Stimulated activated CD4-positive, alpha-beta T cell treated with anti-CD3 and anti-CD28 coated beads, Interleukin-4, amount 100 ng/mL, for 4 hours (primary cell): Measurements from ENCODE around the gene RNU1-3.
"Not testable (repeated sequence)": the region's sequence is repeated elsewhere in the genome, so short reads cannot be mapped to it uniquely, and the experiment has no call there.

Experiments used
- DNase-seq, 2 experiments: peaks; one replicate each; pipeline ENCODE4 v3.0.0-alpha.2; 2020

Gene RNU1-3

DNA sequence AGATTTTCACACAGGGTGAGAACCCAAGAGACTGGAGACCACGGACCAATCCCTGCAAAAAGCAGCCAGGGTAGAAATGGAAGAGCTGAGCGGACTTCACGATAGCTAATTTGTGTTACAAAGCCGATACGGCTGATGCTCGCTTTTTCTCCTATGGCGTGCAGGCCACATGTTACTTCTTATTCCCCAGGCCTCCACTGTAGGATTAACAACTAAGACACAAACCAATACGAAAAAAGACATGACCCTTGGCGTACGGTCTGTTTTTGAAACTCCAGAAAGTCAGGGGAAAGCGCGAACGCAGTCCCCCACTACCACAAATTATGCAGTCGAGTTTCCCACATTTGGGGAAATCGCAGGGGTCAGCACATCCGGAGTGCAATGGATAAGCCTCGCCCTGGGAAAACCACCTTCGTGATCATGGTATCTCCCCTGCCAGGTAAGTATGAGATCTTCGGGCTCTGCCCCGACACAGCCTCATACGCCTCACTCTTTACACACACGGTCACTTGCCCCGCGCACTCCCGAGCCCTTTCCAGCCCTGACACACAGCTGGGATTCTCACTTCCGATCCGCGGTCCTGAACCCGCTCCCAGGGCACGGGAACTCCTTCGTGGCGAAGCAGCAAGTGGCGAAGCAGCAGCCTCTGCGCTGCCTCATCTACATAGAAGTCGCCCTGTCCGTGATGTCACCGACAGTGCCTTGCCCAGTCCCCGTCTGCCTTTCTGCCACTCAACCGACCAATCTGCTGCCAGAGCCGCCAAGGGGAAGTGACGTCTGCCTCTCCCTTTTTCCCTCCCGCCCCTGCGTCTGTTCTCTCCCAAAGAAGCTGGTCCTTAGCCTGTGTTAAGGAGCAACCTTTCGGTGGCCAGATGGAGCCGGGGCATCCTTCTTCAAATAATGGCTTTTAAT lies at the start of gene RNU1-3:
Gene RNU1-3, minus strand, starts transcription at position 447 of the 912 bp plus-strand sequence.
- DNase-seq, result not testable (repeated sequence)

DNA sequence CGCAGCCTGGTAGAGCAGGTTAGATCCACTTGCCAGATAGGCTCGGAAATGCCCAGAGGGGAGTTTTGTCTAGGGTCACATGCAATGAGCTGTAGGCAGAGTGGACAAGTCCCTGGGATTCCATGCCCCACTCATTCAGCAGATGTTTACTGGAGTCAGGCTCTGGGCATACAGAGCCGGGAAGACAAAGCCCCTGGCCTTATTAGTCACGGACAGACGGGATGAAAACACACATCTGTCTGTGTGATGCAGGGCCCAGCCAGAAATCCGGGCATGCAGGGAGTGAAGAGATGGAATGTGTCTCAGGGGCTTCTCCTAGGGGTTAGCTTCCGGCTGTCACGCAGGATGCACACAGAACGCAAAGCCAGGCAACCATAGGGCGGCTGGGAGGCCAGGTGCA lies 46.7 kb upstream of the RNU1-3 start:
- not testable (repeated sequence) for DNase-seq

DNA sequence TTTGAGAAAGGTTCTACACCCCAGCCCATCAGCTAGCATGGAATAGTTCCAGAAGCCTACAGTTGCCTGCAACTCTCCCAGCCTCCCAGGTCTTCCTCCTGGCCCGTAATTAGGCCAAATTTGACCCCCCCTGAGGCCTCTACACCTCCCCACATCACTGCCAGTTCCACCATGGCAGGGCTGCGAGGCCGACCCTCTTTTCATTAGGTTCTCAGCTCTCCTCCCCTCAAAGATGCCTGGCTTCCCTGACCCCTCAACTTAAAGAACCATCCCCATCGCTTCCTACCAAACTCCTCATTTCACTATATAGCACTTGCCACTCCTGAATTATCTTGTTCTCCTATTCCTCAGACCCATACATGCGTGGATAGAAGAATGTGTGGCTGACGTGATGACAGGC lies 46.2 kb upstream of the RNU1-3 start:
- not testable (repeated sequence) for DNase-seq

DNA sequence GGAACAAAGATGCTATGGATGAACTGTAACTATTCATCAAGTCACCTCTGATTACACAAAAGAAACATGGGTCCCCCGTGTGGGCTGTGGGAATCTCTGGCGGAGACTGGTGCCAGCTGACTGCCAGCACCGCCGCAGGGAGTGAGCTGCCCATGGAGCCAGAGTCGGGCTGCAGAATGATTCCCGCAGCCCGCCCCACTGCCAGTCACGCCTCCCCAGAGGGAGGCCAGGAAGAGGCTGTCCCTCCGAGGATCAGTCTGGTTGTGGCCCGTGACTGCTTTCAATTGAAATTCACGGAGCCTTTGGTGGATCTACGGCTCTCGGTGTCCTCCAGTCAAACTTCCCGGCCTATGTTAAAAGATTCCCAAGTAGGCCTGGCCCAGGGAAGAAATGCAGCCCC lies 45.8 kb upstream of the RNU1-3 start:
- DNase-seq, result not testable (repeated sequence)

DNA sequence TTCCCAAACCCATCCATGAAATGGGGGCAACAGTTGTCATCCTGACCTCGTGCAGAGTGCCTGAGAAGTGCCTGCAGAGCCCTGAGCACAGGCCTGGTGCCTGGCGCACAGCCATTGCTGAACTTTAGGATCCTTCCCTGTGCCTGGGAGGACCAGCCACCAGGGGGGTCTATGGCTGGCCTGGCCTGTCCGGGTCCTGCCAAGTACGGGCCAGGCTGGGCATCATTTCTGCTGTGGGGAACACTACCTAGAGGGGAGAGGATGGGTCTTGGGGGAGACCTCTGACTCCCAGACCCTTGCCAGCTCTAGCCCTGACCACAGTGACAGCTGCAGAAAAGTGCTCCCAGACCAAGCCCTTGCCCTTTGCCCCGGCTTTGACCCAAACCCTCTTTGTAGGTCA lies 45.4 kb upstream of the RNU1-3 start:
- DNase-seq, result not testable (repeated sequence)

DNA sequence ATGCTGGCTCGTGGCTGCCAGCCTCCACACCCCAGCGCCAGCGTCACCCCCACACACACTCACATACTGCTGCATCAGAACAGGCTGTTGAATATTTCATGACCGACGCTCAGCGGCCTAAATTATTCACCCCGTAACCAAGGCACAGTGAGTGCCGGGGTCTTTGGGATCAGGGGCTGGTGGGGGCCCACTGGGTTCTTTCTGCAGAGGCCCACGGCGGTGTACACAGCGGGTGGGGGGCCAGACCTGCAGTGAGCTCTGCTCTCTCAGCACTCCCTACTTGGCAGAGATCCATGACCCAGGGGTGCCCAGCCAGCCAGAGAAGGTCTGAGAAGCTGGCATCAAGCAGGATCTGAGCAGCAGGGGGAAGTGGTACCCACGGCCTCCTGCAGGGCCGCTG lies 43.9 kb upstream of the RNU1-3 start:
- DNase-seq, result not testable (repeated sequence)

DNA sequence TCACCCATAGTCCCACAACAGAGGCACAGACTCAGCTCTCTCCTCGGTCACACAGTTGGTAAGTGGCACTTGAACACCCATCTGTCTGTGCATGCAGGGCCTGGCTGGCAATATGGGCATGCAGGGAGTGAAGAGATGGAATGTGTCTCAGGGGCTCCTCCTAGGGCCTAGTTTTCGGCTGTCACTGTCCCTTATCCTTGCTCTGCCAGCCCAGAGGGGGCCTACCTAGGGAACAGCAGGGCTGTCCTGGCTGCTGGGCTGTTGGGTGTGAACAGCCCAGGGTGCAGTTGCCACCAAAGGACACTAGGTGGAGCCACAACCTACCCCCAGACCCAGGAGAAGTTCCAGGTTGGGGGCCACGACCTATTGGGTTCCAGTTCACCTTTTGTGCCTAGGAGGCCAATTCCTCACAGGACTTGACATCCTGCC lies 42.9 kb upstream of the RNU1-3 start:
- not testable (repeated sequence) for DNase-seq

DNA sequence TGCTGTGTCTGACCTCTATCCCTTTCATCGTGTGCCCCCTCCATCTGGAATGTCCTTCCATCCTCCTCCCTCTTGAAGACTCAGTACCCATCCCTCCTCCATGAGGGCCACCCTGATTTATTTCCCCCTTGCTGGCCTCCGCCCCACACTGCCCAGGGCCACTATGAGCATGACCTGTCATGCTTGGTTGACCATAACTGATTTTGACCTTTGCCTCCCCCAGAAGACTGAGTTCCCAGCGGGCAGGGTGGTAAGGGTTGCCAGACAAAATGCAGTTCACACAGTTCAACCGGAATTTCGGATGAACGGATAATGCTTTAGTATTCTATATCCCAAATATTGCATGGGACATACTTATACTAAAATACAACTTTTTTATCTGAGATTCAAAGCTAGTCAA lies 42.0 kb upstream of the RNU1-3 start:
- not testable (repeated sequence) for DNase-seq

DNA sequence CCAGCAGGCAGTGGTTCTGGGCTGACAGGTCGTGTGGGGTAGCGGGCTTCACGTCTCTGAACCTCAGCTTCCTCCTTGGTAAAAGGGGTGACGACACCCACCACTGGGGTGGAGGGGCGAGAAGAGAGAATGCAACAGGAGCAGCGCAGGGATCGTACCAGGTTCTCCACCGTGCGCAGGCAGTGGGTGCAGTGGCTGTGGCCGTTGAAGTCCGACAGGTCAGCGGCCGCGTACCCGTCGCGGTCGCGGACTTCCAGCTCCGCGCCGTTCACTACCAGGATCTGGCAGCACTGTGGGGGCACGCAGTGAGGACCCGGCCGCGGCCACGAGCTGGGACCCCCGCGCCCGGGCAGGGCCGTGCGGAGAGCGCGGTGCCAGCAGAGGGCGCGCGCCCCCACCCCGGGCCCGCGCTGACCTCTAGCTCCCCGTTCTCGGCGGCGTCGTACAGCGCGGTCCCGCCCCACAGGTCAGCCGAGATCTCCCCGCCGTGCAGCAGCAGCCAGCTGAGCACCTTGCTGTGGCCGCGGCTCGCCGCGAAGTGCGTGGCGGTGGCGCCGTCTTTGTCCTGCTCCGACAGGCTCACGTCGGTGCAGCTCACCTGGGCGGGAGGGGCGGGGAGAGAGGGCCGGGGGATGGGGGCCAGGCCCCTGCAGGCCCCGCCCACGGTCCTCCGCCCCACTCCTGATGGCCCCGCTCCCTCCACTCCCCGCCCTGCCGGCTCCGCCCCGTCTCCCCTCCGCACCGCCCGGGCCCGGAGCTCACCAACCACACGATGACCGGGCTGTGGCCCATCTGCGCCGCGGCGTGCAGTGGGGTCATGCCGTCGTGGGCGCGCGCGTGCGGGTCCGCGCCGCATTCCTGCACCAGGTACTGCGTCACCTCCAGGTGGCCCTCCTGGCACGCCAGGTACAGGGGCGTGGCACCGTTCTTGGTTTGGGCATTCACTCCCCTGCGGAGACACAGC lies 40.7 kb upstream of the RNU1-3 start:
- DNase-seq, result not testable (repeated sequence)

DNA sequence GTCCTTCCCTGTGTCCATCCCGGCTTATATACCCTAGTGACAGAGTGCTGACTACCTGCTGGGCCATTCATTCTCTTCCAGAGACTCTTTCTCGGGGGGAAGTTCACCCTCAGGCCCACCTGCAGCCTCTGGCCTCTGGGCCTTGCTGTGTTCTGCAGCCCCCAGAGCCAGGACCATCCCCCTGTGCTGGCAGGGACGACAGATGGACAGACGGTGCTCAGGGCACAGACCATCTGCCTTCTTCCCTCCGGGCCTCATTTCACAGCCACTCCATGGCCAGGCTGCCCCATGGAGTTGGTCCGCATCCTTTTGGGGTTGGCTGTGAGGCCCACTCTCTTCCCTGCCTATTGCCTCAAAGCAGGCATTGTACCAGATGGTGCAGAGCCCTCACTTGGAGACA lies 39.6 kb upstream of the RNU1-3 start:
- not testable (repeated sequence) for DNase-seq

DNA sequence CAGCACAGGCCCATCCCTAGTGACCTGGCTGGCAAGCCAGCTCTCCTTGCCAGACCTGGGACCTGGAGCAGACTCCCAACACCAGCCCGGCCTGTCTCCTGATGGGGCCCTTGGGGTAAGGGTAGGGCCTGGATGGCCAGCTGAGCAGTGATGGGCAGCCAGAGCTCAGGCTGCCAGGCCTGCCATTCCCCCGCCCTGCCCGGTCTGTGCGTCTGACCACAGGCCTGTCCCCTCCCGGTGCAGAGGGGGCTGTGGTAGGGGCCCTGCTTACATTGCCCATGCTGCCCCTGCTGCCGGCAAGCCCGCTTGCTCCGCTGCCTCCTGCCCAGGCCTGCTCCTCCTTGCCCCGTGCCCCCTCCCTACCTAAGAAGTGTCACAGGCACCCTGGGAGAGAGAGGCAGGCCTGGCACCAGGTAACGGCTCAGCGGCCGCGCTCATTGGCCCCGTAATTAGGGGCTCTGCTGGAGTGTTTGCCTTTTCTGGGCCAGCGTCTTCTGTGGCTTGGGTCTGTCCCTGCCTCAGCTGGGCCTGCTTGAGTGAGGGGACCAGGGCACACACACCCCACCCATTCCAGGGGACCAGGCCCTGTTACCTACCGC lies 37.9 kb upstream of the RNU1-3 start:
- DNase-seq, result not testable (repeated sequence)

DNA sequence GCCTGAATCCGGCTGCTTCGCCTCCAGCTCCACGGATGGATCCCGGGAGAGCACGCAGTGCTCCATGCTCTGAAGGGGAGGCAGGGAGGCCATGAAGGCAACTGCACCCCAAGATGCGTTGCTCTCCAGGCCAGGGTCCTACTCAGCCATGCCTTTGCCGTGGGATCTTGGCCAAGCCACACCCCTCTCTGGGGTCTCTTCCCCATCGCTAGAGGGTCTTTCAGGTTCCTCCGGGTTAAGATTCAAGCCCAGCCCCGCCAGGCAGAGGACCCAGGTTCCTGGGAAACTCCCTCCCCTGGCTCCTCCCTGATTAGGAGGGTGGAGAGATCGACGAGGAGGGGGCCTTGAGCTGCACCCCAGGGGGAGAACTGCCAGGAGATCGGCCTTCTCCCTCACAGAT lies 37.3 kb upstream of the RNU1-3 start:
- DNase-seq, result not testable (repeated sequence)

DNA sequence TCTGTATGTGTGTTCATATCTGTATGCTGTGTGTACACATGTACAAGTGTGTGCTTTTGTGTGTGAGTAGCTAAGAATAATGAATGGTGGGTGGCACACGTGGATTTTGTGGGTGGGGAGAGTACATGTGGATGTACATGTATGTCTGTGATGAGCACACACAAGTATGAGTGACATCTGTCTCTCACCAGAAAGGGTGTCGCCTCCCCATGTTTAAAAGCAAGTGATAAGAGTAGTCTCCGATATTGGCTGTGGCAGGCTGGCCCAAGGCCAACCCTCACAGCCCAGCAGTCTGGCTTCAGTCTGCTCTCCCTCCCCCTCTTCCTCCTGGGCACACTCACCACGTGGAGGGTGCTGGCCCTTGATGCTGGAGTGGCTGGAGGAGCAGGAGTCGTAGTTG lies 36.9 kb upstream of the RNU1-3 start:
- not testable (repeated sequence) for DNase-seq

DNA sequence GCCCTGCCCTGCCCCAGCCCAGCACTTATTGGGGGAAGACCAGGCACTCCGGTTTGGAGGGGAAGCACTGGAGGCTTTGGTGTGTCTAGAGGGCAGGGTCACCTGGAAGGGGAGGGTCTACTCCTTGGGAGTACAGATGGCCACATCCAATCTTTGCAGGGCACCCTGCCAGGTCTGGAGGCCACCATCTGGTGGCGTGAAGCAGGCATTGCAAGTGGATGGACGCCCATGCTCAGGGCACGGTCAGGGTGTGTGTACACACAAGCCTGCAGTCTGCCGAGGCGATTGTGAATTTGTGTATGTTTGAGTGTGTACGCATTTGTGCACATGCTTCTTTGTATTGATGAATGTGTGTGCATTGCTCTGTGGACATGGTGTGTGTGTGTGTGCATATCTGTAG lies 36.4 kb upstream of the RNU1-3 start:
- not testable (repeated sequence) for DNase-seq

DNA sequence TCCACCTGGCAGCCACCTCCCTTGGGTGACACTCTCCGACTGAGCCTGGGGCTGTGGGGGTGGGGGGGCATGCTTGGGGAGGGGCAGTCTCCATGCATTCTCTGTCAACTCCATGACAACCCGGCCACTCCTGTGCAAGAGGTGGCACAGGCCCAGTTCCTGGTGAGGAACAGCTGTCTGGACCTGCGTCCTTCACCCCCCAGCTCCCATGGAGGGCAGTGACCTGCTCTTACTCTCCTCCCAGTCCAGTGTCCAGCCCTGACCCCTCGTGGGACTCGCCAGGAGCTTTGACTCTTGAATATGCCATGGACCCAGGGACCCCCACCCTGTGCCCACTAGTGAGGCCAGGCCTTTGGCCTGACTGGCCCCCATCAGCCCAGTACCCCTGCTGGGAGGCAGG lies 35.5 kb upstream of the RNU1-3 start:
- not testable (repeated sequence) for DNase-seq

DNA sequence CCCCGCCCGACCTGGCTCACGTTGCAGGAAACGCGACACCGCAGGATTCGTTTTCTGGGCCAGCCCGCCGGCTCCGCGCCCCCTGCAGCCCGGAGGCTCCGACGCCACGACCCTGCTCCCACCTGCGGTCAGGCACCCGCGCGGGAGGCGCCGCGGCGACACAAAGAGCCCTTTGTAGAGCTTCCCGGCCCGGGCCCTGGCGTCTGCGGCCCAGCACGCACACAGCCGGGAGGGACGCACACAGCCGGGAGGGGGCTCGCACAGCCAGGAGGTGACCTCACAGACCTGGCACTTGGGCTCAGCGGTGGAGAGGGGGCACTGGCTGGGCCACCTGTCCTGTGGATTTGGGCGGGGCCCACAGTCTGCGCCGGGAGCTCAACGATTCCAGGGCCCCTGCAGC lies 34.4 kb upstream of the RNU1-3 start:
- not testable (repeated sequence) for DNase-seq

DNA sequence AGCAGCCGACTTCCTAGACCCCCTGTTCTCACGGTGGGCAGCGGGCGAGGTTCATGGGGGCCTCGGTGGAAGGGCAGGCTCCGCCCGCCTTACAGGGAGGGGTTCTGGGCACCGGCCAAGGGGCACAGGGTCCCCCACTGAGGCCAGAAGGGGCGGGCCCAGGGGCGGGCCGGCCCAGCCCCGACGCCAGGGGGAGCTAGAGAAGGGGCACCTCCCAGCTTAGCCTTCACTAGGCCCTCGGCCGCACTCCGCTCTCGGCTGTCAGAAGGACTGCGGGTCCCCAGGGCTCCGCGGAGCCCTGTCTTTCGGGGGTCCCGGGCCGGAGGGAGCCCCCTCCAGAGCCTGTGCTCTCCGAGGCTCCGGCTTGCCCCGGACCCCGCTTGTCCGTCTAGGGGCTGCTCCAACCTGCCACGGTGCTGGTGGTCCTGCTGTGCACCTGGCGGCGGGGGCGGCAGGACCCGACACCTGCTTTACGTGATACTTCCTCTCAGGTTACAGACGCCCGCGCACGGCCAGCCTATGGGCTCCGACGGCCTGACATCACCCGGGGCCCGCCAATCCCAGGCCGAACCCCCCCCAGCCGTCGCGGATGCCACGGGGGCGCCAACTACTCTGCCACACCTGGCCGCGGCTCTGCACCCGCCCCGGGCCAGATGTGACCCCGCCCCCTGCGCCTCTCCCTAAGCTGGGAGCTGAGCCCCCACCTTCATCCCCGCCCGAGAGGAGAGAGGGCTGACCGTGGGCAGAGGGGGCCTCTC lies 33.6 kb upstream of the RNU1-3 start:
- DNase-seq, result not testable (repeated sequence)

DNA sequence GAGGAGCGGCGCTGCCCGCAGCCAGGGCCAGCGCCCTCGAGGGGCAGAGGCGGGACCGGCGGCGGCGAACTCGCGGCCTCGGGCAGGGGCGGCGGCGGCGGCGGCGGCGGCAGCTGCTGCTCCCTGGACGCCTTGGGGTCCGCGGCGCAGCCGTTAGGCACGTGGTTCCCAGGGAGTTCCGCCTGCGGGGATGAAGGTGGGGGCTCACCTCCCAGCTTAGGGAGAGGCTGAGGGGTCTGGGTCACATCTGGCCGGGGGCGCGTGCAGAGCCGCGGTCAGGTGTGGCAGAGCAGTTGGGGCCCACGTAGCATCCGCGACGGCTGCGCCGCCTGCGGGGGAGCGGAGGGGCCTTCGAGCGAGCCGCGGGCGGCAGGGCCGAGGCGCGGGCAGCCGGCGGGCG lies 32.7 kb upstream of the RNU1-3 start:
- DNase-seq, result not testable (repeated sequence)

DNA sequence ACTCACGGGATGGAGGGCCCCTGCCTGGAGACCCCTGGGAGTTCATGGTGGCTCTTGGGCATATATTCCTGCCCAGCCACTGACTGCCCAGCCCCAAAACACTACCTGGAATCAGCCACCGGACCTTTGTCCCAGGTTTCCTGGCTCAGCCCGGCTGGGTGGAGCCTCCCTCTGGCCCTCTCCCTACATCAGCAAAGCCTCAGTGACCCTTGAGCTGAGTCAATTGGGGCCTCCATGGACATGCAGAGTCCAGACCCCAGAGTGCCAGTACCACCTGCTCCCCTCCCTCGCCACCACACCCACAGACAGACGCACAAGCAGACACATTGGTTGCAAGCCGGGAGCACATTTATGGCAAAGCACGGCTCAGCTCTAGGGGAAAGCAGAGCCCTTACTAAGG lies 30.4 kb upstream of the RNU1-3 start:
- not testable (repeated sequence) for DNase-seq

DNA sequence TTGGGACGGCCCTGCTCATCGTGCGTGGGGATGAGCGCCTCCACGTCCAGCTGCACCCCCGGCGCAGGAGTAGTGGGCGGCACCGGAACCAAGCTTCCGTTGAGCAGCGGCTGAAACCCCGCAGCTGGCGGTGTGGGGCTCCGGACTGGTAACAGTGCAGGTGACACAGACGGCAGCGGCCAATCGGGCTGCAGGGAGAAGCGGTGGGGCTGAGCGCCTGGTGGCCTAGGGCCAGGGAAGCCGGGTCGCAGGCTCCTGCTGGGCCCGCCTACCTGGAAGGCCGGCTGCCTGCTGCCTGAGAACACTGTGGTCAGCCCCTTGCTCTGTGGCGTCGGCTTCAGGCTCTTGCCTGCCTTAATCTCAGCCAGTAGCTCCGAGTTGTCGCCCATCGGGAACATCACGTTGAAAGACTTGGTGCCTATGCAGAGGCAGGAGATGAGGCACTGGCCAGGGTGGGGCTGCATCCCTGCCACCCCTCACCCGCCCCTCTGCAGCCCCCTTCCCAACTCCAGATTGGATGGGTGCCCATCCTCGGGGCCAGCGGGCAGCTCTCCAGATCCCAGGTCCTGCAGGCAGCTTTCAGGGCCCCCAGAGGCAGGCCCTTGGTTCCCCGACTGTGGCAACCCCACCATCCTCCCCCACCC lies 29.9 kb upstream of the RNU1-3 start:
- DNase-seq, result not testable (repeated sequence)

DNA sequence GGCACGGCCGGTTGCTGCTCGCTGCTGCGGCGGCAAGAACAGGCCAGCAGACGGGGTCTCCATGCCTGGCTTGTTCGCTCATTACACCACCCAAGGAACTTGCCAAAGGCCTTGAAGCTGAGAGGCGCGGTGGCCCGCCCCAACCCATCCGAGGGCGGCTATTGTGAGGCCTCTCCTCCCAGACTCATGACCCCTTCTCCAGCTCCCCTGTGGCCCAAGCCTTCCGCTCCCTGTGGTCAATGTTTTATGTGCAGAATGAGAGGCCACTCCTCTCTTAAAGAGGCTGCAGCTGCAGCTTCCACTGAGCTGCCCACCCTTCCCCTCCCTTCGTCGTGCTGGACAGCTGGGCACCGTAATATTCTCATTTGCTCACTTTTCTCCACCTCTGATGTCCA lies 27.6 kb upstream of the RNU1-3 start:
- not testable (repeated sequence) for DNase-seq
